ENCODE measurements around the gene MCCC2.
"Not testable (repeated sequence)": the region's sequence is repeated elsewhere in the genome, so short reads cannot be mapped to it uniquely, and the experiment has no call there.

The MCCC2 gene

GRCh38 chr5:71596169-71596568 is 9.0 kb downstream of the MCCC2 start:
- no peak for DNase-seq (ENCODE audit: low read depth)
- no peak overlapping the region for H3K4me3 ChIP-seq (ENCODE audit: low read depth, low read length)

GRCh38 chr5:71597001-71597400 is 9.9 kb downstream of the MCCC2 start:
- TF ChIP-seq POLR2A (IDR thresholded peaks at IDR 0.05; ENCODE audit: extremely low read depth, insufficient read length) (no peak), CTCF (IDR thresholded peaks at IDR 0.05; ENCODE audit: low read depth, low read length) (no peak), MAX (IDR thresholded peaks at IDR 0.05; ENCODE audit: low read depth, low read length) (no peak), MYC (IDR thresholded peaks at IDR 0.05; ENCODE audit: low read depth, low read length) (no peak)
- DNase-seq (ENCODE audit: low read depth) = no peak

More at GRCh38 chr5:71596169-71596568, 9.0 kb downstream of the MCCC2 start:
- TF ChIP-seq POLR2A (IDR thresholded peaks at IDR 0.05; ENCODE audit: extremely low read depth, insufficient read length) = no peak
- TF ChIP-seq MAX (IDR thresholded peaks at IDR 0.05; ENCODE audit: low read depth, low read length) = no peak
- TF ChIP-seq CTCF (IDR thresholded peaks at IDR 0.05; ENCODE audit: low read depth, low read length) = no peak
- TF ChIP-seq MYC (IDR thresholded peaks at IDR 0.05; ENCODE audit: low read depth, low read length) = no peak

GRCh38 chr5:71600783-71601182 is 13.6 kb downstream of the MCCC2 start:
- no peak for DNase-seq (ENCODE audit: low read depth)
- H3K4me3 ChIP-seq (ENCODE audit: low read depth, low read length) = no peak overlapping the region
- TF ChIP-seq MYC (IDR thresholded peaks at IDR 0.05; ENCODE audit: low read depth, low read length) = no peak
- no peak for TF ChIP-seq MAX (IDR thresholded peaks at IDR 0.05; ENCODE audit: low read depth, low read length)
- no peak for TF ChIP-seq POLR2A (IDR thresholded peaks at IDR 0.05; ENCODE audit: extremely low read depth, insufficient read length)
- no peak for TF ChIP-seq CTCF (IDR thresholded peaks at IDR 0.05; ENCODE audit: low read depth, low read length)

More at GRCh38 chr5:71597001-71597400, 9.9 kb downstream of the MCCC2 start:
- no peak overlapping the region for H3K4me3 ChIP-seq (ENCODE audit: low read depth, low read length)

GRCh38 chr5:71601222-71602026 is 14.3 kb downstream of the MCCC2 start:
- H3K4me3 ChIP-seq (ENCODE audit: low read depth, low read length) = no peak overlapping the region
- DNase-seq (ENCODE audit: low read depth) = peak; percentile 93
- TF ChIP-seq CTCF (IDR thresholded peaks at IDR 0.05; ENCODE audit: low read depth, low read length) (peak; percentile 74), MYC (IDR thresholded peaks at IDR 0.05; ENCODE audit: low read depth, low read length) (peak; percentile 46; the same call in 1 of the 2 replicates), POLR2A (IDR thresholded peaks at IDR 0.05; ENCODE audit: extremely low read depth, insufficient read length) (no peak), MAX (IDR thresholded peaks at IDR 0.05; ENCODE audit: low read depth, low read length) (peak; percentile 59)

- DNase-seq (ENCODE audit: low read depth); H3K4me3 ChIP-seq (ENCODE audit: low read depth, low read length): not testable (repeated sequence)
These were observed 22.8 kb downstream of the MCCC2 start for GRCh38 chr5:71609916-71610315.

GRCh38 chr5:71615809-71616208 is 28.7 kb downstream of the MCCC2 start:
- no peak overlapping the region for H3K4me3 ChIP-seq (ENCODE audit: low read depth, low read length)
- DNase-seq (ENCODE audit: low read depth) = no peak
- no peak for TF ChIP-seq MYC (IDR thresholded peaks at IDR 0.05; ENCODE audit: low read depth, low read length)
- TF ChIP-seq POLR2A (IDR thresholded peaks at IDR 0.05; ENCODE audit: extremely low read depth, insufficient read length) = no peak
- TF ChIP-seq CTCF (IDR thresholded peaks at IDR 0.05; ENCODE audit: low read depth, low read length) = no peak
- TF ChIP-seq MAX (IDR thresholded peaks at IDR 0.05; ENCODE audit: low read depth, low read length) = no peak
